ENCODE measurements around the gene PPP4R3A.

PPP4R3A gene

DNA sequence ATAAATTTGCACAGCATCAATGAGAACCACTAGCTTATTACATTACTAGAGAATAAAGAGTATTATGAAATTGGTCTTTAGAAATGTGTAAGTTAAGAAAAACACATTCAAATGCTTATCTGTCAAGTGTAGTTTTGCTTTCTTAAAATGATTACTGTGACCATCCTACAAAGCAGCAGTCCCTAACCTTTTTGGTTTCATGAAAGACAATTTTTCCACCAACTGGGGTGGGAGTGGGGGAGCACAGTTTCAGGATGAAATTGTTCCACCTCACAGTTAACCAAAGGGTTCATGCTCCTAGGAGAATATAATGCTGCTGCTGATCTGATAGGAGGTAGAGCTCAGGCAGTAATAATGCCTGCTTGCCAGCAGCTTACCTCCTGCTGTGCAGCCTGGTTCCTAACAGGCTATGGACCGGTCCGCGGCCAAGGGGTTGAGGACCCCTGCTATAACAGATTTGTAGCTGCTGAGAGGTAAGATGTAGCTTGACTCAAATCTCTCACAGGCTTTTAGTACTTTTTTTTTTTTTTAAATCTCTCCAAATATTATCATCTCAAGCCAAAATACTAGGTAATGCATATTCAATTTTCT lies 45.4 kb downstream of the PPP4R3A start:
- TF ChIP-seq MYC (IDR thresholded peaks at IDR 0.05; ENCODE audit: low read depth, low read length) = no peak
- TF ChIP-seq, protein P1, sequence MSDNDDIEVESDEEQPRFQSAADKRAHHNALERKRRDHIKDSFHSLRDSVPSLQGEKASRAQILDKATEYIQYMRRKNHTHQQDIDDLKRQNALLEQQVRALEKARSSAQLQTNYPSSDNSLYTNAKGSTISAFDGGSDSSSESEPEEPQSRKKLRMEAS (IDR thresholded peaks at IDR 0.05; ENCODE audit: low read depth, low read length) = no peak
- TF ChIP-seq POLR2A (IDR thresholded peaks at IDR 0.05; ENCODE audit: extremely low read depth, insufficient read length) = no peak
- TF ChIP-seq, protein P2, sequence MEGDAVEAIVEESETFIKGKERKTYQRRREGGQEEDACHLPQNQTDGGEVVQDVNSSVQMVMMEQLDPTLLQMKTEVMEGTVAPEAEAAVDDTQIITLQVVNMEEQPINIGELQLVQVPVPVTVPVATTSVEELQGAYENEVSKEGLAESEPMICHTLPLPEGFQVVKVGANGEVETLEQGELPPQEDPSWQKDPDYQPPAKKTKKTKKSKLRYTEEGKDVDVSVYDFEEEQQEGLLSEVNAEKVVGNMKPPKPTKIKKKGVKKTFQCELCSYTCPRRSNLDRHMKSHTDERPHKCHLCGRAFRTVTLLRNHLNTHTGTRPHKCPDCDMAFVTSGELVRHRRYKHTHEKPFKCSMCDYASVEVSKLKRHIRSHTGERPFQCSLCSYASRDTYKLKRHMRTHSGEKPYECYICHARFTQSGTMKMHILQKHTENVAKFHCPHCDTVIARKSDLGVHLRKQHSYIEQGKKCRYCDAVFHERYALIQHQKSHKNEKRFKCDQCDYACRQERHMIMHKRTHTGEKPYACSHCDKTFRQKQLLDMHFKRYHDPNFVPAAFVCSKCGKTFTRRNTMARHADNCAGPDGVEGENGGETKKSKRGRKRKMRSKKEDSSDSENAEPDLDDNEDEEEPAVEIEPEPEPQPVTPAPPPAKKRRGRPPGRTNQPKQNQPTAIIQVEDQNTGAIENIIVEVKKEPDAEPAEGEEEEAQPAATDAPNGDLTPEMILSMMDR (IDR thresholded peaks at IDR 0.05; ENCODE audit: low read depth, low read length) = no peak
- DNase-seq (ENCODE audit: low read depth) = no peak
- H3K4me3 ChIP-seq (ENCODE audit: low read depth, low read length) = no peak overlapping the region

DNA sequence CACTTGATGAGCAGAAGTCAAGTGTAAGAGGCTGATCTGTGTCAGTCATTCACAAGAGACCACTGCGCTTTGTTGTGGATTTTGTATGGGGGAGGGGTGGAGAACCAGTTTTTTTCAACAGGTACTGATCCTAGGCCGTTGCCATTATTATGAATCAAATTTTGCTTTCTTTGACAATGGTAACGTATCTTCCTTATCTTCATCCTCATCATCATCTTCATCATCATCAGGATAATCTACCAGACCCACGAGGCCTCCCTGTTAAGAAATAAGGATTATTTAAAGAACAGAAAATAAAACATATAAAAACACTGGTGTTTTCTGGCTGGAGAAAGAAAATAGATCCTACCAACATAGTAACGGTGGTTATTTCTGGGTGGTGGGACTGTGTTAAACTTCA lies 51.5 kb downstream of the PPP4R3A start:
- DNase-seq (ENCODE audit: low read depth) = no peak
- TF ChIP-seq POLR2A (IDR thresholded peaks at IDR 0.05; ENCODE audit: extremely low read depth, insufficient read length) = no peak
- H3K4me3 ChIP-seq (ENCODE audit: low read depth, low read length) = no peak overlapping the region

DNA sequence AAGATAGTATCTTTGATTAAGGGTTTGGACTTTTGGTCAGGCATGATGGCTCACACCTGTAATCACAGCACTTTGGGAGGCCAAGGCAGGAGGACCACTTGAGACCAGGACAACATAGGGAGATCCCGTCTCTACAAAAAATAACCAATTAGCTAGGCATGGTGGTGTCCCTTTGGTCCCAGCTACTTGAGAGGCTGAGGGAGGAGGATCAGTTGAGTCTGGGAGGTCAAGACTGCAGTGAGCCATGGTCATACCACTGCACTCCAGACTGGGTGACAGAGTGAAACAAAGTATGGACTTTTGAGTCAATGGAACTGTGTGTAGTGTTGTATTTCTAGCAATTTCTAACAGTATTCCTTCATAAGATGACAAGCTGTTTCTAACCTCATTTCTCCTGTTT lies 53.8 kb downstream of the PPP4R3A start:
- TF ChIP-seq, protein P1 (IDR thresholded peaks at IDR 0.05; ENCODE audit: low read depth, low read length) = no peak
- no peak for TF ChIP-seq MYC (IDR thresholded peaks at IDR 0.05; ENCODE audit: low read depth, low read length)
- TF ChIP-seq POLR2A (IDR thresholded peaks at IDR 0.05; ENCODE audit: extremely low read depth, insufficient read length) = no peak
- TF ChIP-seq, protein P2 (IDR thresholded peaks at IDR 0.05; ENCODE audit: low read depth, low read length) = no peak
- DNase-seq (ENCODE audit: low read depth) = no peak
- H3K4me3 ChIP-seq (ENCODE audit: low read depth, low read length) = no peak overlapping the region

DNA sequence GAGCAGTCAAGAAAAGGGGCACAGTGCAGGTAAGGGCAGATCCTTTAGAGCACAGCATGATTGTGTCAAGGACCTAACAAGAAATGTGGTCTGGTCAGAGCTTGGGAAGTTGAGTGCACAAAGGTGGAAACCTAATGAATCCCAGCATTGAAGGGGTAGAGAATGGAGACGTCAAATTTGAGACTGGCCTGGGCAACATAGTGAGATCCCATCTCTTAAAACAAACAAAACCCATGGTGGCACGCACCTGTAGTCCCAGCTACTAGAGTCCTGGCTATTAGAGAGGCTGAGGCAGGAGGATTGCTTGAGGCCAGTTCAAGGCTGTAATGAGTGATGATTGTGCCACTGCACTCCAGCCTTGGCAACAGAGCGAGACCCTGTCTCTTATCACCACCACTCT lies 55.5 kb downstream of the PPP4R3A start:
- no peak overlapping the region for H3K4me3 ChIP-seq (ENCODE audit: low read depth, low read length)
- TF ChIP-seq POLR2A (IDR thresholded peaks at IDR 0.05; ENCODE audit: extremely low read depth, insufficient read length) = no peak
- TF ChIP-seq, protein P2 (IDR thresholded peaks at IDR 0.05; ENCODE audit: low read depth, low read length) = no peak
- TF ChIP-seq, protein P1 (IDR thresholded peaks at IDR 0.05; ENCODE audit: low read depth, low read length) = no peak
- no peak for TF ChIP-seq MYC (IDR thresholded peaks at IDR 0.05; ENCODE audit: low read depth, low read length)

DNA sequence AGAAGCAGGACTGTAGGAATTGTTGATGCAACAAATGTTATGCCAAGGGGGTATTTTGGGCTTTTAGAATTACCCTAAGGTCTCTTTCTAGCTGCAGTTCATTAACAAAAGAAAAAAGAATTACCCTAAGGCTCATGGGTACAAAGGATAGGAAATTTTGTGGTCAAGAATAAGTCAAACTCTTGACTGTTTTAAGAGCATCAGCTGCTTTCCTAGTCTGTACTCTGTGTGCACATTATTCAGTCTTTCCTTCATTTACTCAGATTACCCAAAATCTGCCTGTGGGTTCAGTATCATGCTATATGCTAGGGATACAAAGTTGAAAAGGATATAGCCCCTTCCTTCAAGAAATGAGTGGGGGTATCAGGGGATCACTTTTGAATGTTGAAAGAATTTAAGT lies 56.0 kb downstream of the PPP4R3A start:
- DNase-seq (ENCODE audit: low read depth) = no peak
- no peak overlapping the region for H3K4me3 ChIP-seq (ENCODE audit: low read depth, low read length)
- TF ChIP-seq, protein P2 (IDR thresholded peaks at IDR 0.05; ENCODE audit: low read depth, low read length) = no peak
- no peak for TF ChIP-seq MYC (IDR thresholded peaks at IDR 0.05; ENCODE audit: low read depth, low read length)

More for the DNA sequence above, 55.5 kb downstream of the PPP4R3A start:
- DNase-seq (ENCODE audit: low read depth) = no peak

DNA sequence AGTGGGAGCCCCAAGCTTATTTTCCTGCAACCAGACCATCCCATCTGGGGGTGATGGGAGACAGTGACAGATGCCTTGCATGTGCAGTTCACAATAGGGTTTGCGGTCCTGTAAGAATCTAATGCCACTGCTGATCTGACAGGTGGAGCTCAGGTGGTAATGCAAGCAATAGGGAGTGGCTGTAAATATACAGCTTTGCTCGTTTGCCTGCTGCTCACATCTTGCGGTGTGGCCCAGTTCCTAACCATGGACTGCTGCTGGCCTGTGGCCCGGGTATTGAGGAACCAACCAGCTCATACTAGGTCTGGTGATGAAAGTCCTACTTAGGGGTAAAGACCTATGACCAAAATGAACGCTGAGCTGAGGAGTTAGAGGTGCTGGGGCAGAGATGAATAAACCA lies 56.4 kb downstream of the PPP4R3A start:
- no peak for DNase-seq (ENCODE audit: low read depth)
- no peak overlapping the region for H3K4me3 ChIP-seq (ENCODE audit: low read depth, low read length)
- TF ChIP-seq MYC (IDR thresholded peaks at IDR 0.05; ENCODE audit: low read depth, low read length) = no peak
- no peak for TF ChIP-seq POLR2A (IDR thresholded peaks at IDR 0.05; ENCODE audit: extremely low read depth, insufficient read length)
- TF ChIP-seq, protein P2 (IDR thresholded peaks at IDR 0.05; ENCODE audit: low read depth, low read length) = no peak
- TF ChIP-seq, protein P1 (IDR thresholded peaks at IDR 0.05; ENCODE audit: low read depth, low read length) = no peak

Measured in NB4 (cell line).